ENCODE measurements around the gene IPPK. TPM values are rescaled to one million over a fixed set of nuclear protein-coding genes. Genes with fewer than 3 reads are reported as not detected.
"Not testable (repeated sequence)": the region's sequence is repeated elsewhere in the genome, so short reads cannot be mapped to it uniquely, and the experiment has no call there.

IPPK gene
- polyA plus RNA-seq, 1 donor = 6.5 TPM

DNA sequence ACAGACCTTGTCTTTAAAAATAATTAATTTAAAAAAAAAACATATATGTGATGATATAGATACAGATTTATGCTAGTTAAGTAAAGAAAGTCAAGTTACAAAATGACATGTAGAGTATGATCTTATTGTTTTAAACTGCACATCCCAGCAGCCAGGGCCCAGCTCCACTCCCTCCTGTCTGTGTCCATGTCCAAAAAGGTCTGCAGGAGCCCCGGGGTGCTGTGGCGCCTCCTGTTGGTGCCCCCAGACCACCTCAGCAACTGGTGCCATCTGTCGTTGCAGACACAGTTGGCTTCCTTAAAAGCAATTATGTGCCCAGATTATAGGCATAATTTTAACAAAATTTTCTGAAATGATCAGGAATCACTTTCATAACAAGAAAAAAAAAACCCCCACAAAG is 33.3 kb downstream of the IPPK start:
- DNase-seq = no peak

DNA sequence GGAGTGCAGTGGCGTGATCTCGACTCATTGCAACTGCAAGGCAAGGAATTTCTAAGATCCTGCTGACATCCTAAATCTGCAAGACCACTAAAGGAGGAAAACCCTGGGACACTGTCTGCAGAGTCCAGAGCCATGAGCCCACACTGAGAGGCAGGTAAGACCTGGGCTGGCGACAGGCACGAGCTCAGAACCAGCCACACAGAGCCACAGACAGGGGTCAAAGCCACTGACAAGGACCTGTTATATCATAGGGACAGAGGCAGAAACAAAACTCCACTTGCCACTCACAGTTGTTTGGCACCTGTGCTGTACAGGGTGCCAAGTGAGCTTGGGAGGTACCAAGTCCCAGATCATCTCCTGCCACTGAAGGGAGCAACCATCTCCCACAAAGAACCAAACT is 34.2 kb downstream of the IPPK start:
- DNase-seq = no peak

DNA sequence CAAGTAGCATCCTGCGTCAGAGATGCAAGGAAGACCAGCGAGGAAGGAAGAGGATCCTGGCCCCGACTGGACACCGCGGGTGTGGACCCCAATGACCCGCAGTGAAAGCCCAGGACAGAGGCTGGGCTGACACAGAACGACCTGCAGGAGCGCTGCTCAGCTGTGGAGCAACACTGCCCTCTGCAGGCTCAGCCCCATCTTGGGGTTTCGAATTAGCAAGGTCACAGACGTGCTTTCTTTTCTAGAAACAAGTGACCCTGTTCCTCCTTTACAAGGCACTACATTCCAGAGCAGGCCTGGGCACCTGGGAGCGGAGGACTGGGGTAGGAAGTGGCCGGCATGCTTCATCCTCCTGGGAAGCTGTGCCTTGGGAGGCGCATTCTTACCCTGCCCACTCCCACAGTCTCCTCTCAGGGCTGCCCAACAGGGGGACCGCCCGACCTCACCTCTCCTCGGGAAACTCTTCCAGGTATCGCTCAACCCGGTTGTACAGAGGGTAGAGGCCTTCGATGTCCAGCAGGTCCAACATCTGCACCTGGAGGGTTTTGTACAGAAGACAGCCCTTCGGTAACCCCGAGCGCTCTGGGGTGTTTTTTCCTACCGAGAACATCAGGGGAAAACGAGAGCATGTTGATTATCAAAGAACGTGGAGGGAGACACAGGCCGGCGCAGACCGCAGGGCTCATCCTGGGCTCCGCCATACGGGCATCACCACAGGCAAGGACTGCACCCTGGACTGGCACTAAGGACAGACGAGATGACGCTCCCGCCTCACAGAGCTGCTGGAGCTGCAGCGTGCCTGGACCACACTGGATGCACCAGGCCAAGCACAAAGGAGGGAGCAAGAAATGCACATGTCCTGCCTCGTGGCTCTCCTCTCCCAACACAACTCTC is 35.0 kb downstream of the IPPK start:
- DNase-seq = peak; percentile 89

DNA sequence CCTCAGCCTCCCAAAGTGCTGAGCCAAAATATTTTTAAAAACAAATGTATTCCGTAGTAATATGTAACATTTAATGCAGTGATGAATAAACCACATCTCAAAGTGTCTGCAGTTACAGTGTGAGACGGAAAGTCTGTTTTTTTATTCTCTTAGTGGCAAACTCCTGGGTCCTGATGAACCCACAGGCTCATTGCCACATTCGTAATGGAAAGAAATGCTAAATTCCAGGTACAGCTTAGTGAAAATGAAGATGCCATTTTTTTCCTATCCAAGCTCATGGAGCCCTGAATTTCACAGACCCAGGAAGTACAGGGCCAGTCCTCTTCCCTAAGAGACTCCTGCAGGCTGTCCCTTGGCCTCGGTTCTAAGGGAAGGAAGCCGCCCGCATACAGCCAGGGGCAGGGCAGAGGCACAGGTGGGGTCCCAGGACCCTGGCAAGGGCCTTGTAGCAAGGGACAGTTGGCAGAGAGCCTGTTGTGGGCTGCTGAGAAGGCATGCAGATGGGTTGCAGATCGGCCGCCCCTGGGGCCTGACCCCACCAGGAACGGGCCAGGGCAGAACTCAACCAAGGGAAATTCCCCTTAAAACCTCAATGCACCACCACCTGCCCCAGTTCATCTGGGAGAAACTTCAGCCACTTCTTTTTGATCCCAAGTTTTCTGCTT is 36.2 kb downstream of the IPPK start:
- DNase-seq = peak; percentile 77

DNA sequence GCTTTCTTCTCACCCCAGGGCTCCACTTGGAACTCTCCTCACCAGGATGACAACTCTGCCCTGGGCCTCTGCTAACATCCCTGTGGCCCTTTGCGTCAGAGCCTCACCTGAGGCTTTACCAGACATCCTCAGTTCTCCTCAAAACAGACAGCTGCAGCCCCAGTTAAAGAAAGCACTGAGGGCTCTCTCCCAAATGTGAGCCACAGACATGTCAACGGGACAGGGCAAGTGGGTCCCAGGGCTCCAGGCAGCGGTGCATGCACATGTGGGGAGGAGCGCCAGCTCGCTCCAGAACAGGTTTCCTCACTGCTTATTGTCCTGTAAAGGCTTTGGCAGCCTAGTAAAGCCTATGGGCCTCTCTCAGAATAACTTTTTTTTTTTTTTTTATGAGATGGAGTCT is 37.3 kb downstream of the IPPK start:
- no peak for DNase-seq

DNA sequence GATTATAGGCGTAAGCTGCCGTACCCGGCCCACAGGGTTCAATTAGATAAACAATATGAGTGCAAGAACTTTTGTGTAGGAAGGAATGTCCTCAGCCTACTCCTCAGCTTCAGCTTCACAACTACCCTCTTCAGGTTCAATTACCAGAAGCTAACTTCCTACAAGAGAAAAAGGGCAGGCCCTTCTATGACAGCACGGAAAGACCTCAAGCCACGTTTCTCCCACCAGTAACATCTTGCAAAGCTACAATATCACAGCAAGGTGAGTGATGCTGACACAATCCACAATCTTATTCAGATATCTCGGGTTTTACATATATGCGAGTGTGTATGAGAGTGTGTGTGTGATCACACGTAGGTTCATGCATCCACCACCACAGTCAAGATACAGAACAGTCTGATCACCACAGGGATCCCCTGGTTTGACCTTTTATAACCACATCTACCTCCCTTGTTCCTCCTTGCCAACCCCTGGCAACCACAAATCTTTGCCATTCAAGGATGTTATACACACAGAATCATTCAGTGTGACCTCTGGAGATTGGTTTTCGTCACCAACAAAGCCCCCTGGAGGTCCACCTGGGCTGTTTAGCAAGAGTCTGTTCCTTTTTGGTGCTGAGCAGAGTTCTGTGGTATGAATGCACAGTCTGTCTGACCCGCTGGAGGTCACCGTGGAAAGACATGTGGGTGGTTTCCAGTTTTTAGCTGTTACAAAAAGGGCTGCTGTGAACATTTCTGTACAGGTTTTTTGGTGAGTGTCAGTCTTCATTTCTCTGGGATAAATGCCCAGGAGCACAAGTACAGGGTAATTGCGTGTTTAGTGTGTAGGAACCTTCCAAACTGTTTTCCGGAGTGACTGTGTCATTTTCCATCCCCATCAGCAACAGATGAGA is 38.2 kb downstream of the IPPK start:
- DNase-seq = no peak

DNA sequence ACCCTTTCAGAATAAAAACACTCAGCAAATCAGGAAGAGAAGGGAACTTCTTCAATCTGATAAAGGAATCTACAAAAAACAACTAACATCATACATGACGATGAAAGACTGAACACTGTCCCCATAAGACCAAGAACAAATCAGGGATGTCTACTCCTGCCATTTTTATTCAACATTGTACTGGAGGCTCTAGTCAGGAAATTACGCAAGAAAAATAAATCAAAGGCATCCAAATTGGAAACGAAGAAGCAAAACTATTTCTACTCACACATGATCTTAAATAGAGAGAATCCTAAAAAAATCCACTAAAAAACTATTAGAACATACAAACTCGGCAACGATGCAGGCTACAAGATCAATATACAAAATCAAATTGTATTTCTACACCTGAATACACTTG is 42.3 kb downstream of the IPPK start:
- DNase-seq = no peak

DNA sequence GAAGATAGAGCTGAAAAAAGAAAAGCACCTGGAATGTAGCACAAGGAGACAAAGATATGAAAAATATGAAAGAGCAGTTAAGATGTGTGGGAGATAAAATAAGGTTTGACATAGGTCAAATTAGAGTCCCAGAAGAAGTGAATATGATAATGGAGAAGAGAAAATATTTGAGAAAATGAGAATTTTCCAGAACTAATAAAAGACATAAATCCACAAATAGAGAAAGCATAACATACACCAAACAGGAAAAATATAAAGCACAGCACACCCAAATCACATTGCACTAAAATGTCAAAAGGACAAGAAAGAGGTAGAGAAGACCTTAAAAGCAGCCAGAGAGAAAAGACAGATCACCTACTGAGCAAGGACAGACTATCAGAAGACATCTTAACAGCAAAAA is 43.4 kb downstream of the IPPK start:
- DNase-seq = no peak

DNA sequence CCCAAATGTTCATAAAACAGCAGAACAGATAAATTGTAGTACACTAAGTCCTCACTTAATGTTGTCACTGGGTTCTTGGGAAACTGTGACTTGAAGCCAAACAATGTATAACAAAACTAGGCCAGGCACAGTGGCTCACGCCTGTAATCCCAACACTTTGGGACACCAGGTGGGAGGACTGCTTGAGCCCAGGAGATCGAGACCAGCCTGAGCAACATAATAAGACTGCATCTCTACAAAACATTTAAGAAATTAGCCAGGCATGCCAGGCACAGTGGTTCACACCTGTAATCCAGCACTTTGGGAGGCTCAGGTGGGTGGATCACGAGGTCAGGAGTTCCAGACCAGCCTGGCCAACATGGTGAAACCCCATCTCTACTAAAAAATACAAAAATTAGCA is 46.0 kb downstream of the IPPK start:
- DNase-seq = not testable (repeated sequence)

DNA sequence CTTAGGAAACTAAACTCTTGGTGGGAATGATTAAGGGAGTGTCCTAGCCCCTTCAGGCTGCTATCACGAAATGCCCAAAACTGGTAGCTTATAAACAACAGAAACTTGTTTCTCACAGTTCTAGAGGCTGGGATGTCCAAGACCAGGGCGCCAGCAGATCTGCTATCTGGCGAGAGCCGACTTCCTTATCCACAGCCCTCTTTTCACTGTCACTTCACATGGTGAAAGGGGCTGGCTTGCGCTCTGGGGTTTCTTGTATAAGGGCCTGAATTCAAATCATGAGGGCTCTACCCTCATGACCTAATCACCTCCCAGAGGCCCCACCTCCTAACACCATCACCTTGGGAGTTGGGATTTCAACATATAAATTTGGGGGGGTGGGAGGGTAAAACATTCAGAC is 49.1 kb downstream of the IPPK start:
- no peak for DNase-seq

DNA sequence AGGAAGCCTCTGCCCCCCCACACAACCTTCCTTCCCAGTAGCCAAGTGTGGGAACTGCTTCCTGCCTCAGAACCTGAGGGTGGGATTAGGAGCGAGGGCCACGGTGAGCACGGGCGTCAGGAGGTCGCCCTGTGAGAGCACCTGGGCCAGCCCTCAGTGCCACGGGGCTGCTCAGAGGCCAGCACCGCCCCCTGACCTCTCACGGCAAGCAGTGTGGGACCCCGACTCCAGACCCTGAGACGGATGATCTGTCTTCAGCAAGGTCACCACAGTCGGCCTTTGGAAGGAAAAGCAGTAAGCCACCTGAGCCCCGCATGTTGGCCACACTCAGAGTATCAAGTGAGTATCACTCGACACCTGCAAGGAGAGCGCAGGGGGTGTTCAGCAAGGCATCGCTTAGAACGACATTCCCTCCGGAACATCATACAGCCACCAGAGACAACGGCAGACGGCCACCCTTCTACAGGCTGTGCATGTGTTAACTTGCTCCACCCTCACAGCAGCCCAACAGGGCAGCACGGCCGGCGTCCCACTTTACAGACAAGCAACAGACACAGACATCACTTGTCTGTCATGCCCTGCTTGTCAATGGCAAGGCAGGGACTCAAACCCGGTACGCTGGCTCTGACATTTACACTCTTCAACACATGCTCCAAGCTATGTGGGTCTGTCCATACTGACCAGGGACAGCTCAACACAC is 50.2 kb downstream of the IPPK start:
- no peak for DNase-seq

DNA sequence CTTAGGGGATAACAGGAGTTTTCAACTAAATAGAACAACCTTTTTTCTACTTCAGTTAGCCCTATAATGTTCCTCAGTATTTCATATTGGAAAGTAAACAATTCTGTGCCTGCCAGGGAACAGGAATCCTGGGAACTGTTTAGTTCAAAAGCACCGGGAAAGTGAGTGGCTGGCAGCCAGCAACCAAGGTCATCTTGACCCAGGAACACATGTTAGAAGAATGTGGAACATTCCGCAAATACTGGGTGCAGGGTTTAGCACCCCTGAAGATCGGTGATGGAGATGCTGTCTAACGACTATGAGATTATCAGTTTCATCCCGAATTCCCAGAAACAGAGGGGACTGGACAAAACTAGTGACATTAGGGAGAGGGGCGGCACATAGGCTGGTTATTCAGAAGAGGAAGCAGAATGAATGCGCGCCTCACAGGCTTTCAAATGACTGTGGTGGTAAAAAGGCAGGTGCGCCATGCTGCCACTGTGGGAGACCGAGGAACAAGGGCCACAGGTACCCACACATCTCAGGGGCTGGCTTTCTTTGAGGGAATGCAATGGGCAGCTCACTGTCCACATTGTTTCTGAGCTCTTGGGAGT is 51.2 kb downstream of the IPPK start:
- DNase-seq = no peak

DNA sequence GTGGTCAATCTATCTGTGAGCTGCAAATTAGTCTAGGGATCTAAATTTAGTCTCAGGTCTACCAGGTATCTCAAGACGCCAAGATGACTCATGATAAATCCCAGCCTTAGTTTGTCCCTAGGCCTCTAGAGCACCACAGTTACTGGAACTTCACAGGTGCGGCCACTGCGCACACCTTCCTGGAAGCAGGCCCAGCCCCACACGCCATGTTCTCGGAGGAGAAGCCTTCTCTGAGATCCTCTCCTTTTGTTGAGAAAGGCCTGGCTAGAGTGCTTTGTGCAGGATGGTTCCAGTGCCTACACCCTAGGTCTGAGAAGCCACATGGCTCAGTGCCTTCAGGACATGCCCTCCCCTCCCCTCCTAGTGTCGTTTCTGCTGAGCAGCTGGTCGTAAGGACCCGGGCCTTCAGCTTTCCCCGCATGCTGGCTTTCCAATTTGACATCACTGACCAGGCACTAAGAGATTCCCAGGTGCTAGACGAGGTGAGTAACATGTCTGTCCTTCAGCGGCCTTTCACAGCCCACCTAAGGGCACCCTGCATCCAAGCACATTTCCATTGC is 51.9 kb downstream of the IPPK start:
- no peak for DNase-seq

DNA sequence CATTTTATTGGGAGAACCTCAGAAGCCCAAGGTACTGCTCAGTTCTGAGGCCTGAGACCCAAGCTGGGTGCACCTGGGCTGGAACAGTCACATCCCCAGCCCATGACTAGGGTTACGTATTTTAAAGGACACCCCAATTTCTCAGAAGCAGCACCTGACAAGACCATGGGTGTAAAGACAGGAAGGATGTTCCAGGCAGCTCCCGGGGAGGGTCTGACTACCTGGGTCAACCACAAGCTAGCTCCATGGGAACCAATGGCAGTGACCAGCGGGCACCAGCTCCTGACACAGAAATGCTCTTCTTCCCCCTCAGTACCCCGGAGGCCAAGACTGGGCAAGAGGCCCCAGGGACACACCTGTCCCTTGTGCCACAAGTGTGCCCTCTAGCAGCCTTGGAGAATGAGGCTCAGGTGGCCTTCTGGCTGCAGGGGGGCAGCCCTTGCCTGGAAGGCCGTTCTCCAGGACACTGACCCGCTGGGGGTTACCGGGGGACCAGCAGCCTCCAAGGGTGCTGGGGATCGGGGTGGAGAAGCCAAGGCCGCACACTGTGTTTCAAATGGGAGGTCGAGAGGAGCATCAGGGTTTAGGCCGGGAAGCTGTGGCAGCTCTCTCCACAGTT is 52.6 kb downstream of the IPPK start:
- DNase-seq = no peak

DNA sequence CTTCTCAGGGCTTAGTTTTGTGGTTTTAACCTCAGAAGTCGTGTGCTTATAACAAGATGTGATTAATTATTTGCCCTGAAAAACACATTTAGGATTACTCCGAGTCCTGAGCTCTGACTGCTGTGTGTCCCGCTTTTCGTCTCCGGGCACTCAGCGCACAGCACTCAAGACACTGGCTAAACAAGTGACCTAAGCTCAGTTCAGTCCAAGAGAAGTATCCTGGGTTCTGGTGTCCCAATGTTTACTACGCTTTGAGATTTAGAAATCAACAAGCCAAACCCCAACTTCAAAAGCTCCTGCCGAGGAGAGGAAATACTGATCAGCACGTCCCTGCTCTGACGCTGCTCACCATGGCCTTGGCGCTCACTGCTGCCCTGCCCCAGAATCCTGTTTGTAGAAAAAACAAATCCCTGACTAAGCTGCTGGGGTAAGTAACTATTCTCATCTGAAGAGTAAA is 53.2 kb downstream of the IPPK start:
- no peak for DNase-seq

DNA sequence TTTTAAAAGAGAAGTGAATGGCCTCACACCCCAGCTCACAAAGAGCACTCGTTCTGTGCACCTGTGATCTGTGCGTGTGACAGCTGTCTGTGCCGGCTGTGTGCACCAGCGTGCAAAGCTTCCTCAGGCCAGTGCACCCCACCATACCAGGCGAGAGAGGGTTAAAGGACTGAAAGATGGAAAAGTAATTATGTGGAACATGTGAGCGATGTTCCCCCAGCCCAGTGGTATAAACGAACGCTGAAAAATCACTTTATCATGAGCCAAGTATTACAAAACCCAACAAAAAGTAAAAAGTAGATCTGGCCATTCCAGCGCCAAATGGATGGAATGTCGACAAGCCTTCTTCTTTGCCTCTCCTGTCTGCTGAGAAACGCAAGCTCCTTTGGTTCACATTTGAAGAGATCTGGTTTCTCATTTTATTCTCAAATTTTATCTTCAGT is 53.7 kb downstream of the IPPK start:
- DNase-seq = peak; percentile 76

DNA sequence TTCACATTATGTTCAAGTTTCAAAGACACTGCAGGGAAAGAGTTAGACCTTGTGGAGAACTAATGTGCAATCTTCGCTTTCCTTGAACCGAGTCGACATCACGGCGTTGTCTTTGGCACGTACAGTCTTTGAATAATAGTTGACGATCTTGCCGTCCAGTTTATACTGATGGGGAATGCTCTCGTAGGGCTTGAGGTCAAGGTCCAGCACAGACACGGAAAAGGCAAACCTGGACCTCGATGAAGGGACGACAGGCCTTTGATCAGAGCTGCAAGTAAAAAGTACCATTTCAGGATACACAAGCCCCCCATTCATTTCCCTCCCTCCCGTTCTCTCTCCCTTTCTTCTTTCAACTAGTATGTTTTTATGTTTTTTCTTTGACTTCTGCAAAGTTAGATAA is 54.1 kb downstream of the IPPK start:
- DNase-seq = no peak

DNA sequence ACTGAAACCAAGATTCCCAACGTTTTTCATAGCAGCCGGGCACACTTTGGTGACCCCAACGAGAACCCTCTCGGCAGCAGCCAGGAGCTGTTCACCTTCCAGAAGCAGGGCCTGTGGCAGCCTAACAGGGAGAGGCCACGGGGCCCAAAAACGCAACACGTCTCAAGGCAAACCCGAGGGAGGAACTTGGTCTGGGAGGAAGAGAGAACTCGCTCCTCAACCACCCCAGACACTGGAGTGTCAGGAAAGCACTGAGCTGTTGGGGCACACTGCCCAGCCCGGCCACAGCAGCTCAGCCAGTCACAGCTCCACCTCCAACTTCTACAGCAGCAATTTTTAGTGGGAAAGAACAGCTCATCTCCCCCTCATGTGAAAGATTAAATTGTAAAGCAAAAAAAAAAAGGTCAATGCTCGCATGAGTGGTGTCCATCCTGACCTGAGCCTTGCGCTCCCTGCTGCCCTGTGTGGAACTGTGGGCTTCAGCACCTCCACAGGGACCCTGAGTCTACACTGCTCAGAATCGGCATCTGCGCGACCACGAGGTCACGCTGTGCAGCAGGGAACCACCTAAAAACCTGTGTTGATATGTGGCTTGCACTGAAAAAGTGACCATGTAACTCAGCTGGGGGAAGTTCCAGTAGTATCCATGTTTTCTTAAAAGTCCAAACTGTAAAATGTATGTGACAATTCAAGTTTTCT is 55.0 kb downstream of the IPPK start:
- DNase-seq = no peak

DNA sequence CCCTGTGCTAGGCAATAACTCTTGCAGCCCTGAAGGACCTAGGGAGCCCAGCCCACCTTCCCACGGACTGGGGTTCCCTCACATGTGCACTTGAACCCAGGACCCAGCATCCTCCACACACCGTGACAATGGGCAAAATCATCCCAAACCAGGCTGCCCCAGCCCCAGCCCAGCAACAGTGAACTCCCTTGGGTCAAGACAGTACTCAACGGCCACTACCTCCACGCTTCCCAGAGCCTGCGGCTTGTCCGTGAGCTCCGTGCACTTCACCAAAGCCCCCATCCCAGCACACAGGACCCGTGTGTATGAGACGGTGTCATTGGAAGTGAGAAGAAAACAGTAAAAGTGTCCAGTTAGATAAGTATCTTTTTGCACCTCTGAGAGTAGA is 55.8 kb downstream of the IPPK start:
- no peak for DNase-seq

Measured in hindlimb muscle (tissue), 1 donor.